ENCODE measurements around the gene CREB3L1. TPM values are rescaled to one million over a fixed set of nuclear protein-coding genes. Genes with fewer than 3 reads are reported as not detected.

Gene CREB3L1
- total and polyA plus RNA-seq, 2 experiments from 2014 or later, result 8.5 to 10.4 TPM

GRCh38 chr11:46306296-46306853, 28.9 kb downstream of the CREB3L1 start:
- peaks cover 10% of the 10 kb centered on the region for H3K4me1 ChIP-seq (ENCODE audit: insufficient read depth)
- Mint-ChIP-seq H3K27ac (peak overlapping the region; percentile 10; the same call in 1 of the 2 replicates), H3K36me3 (ENCODE audit: low read depth) (peaks cover 4% of the 10 kb centered on the region; the same call in 1 of the 3 replicates), H3K4me1 (peaks cover 16% of the 10 kb centered on the region), H3K9me3 (no peaks in the 10 kb centered on the region), H3K4me3 (no peak overlapping the region), H3K27me3 (ENCODE audit: insufficient read depth, low read depth, poor library complexity) (peaks cover 9% of the 10 kb centered on the region)
- no peak overlapping the region for H2AFZ ChIP-seq
- H3K4me3 ChIP-seq, result no peak overlapping the region
- no peak overlapping the region for H3K4me2 ChIP-seq
- DNase-seq (ENCODE audit: low spot score) (peak; percentile 44), ATAC-seq (no peak)
- H3K9me2 ChIP-seq (ENCODE audit: insufficient read depth), result no peaks in the 10 kb centered on the region
- H3F3A ChIP-seq (replicated peaks; ENCODE audit: low read depth), result peaks cover 4% of the 10 kb centered on the region; the same call in 1 of the 2 replicates
- TF ChIP-seq ZNF331 (CRISPR knock-in tag; IDR thresholded peaks at IDR 0.05; ENCODE audit: low read depth) (no peak), POLR2AphosphoS5 (IDR thresholded peaks at IDR 0.05; ENCODE audit: low read depth) (no peak), EZH2phosphoT487 (IDR thresholded peaks at IDR 0.05; ENCODE audit: unreplicated experiment) (no peak), REST (IDR thresholded peaks at IDR 0.05; ENCODE audit: unreplicated experiment) (no peak), EZH2 (IDR thresholded peaks at IDR 0.05; ENCODE audit: low read depth, unreplicated experiment) (no peak), CTCF (conservative IDR thresholded peaks at IDR 0.05; ENCODE audit: low read depth in 2 of 2) (no peak), ZNF114 (CRISPR knock-in tag; IDR thresholded peaks at IDR 0.05) (no peak), JUNB (IDR thresholded peaks at IDR 0.05; ENCODE audit: unreplicated experiment) (no peak), STAT1 (IDR thresholded peaks at IDR 0.05; ENCODE audit: unreplicated experiment) (no peak), ETS1 (IDR thresholded peaks at IDR 0.05) (no peak), NANOG (IDR thresholded peaks at IDR 0.05; ENCODE audit: borderline replicate concordance) (no peak), ZNF462 (CRISPR knock-in tag; IDR thresholded peaks at IDR 0.05) (no peak), CREB1 (CRISPR knock-in tag; IDR thresholded peaks at IDR 0.05; ENCODE audit: low read depth) (no peak)
- no peak overlapping the region for H3K27ac ChIP-seq (ENCODE audit: low read depth)
- no peaks in the 10 kb centered on the region; the same call in 1 of the 2 replicates for H4K20me1 ChIP-seq (replicated peaks; ENCODE audit: insufficient read depth)
- H3K27me3 ChIP-seq (ENCODE audit: insufficient read depth), result no peaks in the 10 kb centered on the region
- H3K36me3 ChIP-seq (ENCODE audit: insufficient read depth), result no peaks in the 10 kb centered on the region
- no peaks in the 10 kb centered on the region for H3K79me2 ChIP-seq (replicated peaks; ENCODE audit: insufficient read depth)

Measured in GM23338 (cell line).